ENCODE measurements around the gene GOLGA6A.

GOLGA6A gene

DNA sequence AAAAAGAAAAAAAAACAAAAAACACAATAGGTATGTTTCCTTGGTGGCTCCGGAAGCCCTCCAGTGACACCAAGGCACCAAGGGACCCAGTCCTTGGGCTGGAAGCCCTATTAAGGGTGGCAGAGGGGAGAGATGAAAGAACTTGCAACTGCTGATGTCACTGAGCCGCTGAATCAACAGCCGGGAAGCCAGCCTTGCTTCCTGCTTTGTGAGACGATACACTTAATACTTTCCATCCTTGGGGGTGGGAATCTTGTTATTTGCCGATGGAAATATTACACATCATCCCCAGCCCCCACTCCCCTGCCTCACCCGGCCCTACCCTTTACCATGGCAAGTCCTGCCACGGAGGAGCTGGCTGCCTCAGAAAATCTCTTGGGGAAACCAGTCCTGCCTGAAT lies 42.4 kb upstream of the GOLGA6A start:
- H3K4me1 ChIP-seq (ENCODE audit: control insufficient read depth, insufficient read depth, low read length) = peaks cover 17% of the 10 kb centered on the region
- CTCF ChIA-PET = interaction anchor here (0.7 to 6.3 kb wide), 4 partner anchors 70 to 247 kb away, joined by 4 to 100 read pairs (median 30); no protein-coding TSS in a partner anchor

DNA sequence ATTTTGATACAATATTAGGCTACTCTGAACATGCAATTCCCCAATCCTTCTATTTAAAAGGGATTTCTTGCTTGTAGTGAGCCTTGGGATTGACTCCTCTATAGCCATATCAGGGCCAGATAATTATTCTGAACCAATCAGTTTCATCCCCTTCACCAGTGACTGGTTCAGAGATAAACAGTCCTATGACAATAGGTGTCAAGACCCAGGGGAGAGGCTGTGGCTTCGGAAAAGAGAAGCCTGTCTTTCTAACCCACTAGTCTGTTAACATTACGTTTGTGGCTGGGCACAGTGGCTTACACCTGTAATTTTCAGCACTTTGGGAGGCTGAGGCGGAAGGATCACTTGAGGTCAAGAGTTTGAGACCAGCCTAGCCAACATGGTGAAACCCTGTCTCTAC lies 41.8 kb upstream of the GOLGA6A start:
- TF ChIP-seq ZNF639 (tag by site-specific recombination; IDR thresholded peaks at IDR 0.05) = no peak
- TF ChIP-seq WT1 (tag by site-specific recombination; IDR thresholded peaks at IDR 0.05) = no peak
- TF ChIP-seq KLF7 (tag by site-specific recombination; IDR thresholded peaks at IDR 0.05; ENCODE audit: borderline replicate concordance) = no peak
- TF ChIP-seq AEBP2 (tag by site-specific recombination; IDR thresholded peaks at IDR 0.05; ENCODE audit: borderline replicate concordance) = no peak
- no peak for TF ChIP-seq KLF10 (tag by site-specific recombination; IDR thresholded peaks at IDR 0.05)
- TF ChIP-seq ZNF19 (tag by site-specific recombination; IDR thresholded peaks at IDR 0.05; ENCODE audit: low read depth) = no peak
- TF ChIP-seq ZNF202 (tag by site-specific recombination; IDR thresholded peaks at IDR 0.05; ENCODE audit: borderline replicate concordance) = no peak
- TF ChIP-seq ZBTB8A (tag by site-specific recombination; IDR thresholded peaks at IDR 0.05) = no peak
- no peak for TF ChIP-seq ZNF585B (tag by site-specific recombination; IDR thresholded peaks at IDR 0.05)
- TF ChIP-seq ZNF596 (tag by site-specific recombination; IDR thresholded peaks at IDR 0.05) = no peak
- no peak for TF ChIP-seq ZNF701 (tag by site-specific recombination; IDR thresholded peaks at IDR 0.05)
- Histone ChIP-seq H3K4me3 (ENCODE audit: low read depth, low read length) (no peak overlapping the region), H3K36me3 (ENCODE audit: control insufficient read depth in 2 of 2, insufficient read depth in 1 of 2, low read length in 2 of 2) (no peaks in the 10 kb centered on the region), H3K4me1 (ENCODE audit: control insufficient read depth, insufficient read depth, low read length) (peaks cover 14% of the 10 kb centered on the region), H3K27ac (ENCODE audit: extremely low read depth, low read depth, low read length) (no peak overlapping the region), H3K9me3 (ENCODE audit: control insufficient read depth, insufficient read depth, low read depth, low read length) (no peaks in the 10 kb centered on the region)
- CTCF ChIA-PET = interaction anchor here (1.0 to 4.7 kb wide), 5 partner anchors 76 to 198 kb away, joined by 3 to 27 read pairs (median 6); no protein-coding TSS in a partner anchor
- POLR2A ChIA-PET = no interaction called here

More for the DNA sequence above, 42.4 kb upstream of the GOLGA6A start:
- no peak for TF ChIP-seq HOXD13 (CRISPR knock-in tag; IDR thresholded peaks at IDR 0.05; ENCODE audit: borderline replicate concordance)
- TF ChIP-seq, protein P1, sequence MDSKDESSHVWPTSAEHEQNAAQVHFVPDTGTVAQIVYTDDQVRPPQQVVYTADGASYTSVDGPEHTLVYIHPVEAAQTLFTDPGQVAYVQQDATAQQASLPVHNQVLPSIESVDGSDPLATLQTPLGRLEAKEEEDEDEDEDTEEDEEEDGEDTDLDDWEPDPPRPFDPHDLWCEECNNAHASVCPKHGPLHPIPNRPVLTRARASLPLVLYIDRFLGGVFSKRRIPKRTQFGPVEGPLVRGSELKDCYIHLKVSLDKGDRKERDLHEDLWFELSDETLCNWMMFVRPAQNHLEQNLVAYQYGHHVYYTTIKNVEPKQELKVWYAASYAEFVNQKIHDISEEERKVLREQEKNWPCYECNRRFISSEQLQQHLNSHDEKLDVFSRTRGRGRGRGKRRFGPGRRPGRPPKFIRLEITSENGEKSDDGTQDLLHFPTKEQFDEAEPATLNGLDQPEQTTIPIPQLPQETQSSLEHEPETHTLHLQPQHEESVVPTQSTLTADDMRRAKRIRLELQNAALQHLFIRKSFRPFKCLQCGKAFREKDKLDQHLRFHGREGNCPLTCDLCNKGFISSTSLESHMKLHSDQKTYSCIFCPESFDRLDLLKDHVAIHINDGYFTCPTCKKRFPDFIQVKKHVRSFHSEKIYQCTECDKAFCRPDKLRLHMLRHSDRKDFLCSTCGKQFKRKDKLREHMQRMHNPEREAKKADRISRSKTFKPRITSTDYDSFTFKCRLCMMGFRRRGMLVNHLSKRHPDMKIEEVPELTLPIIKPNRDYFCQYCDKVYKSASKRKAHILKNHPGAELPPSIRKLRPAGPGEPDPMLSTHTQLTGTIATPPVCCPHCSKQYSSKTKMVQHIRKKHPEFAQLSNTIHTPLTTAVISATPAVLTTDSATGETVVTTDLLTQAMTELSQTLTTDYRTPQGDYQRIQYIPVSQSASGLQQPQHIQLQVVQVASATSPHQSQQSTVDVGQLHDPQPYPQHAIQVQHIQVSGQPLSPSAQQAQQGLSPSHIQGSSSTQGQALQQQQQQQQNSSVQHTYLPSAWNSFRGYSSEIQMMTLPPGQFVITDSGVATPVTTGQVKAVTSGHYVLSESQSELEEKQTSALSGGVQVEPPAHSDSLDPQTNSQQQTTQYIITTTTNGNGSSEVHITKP (tag by site-specific recombination; IDR thresholded peaks at IDR 0.05) = no peak
- TF ChIP-seq ZBTB8A (tag by site-specific recombination; IDR thresholded peaks at IDR 0.05) = peak; percentile 44; the same call in 1 of the 2 replicates
- H3K4me3 ChIP-seq (ENCODE audit: low read depth, low read length) = no peak overlapping the region
- no peaks in the 10 kb centered on the region for H3K36me3 ChIP-seq (ENCODE audit: control insufficient read depth in 2 of 2, insufficient read depth in 1 of 2, low read length in 2 of 2)
- H3K9me3 ChIP-seq (ENCODE audit: control insufficient read depth, insufficient read depth, low read depth, low read length) = no peaks in the 10 kb centered on the region
- no peak overlapping the region for H3K27ac ChIP-seq (ENCODE audit: extremely low read depth, low read depth, low read length)
- POLR2A ChIA-PET = no interaction called here

GRCh38 chr15:74123658-74124057 lies 41.3 kb upstream of the GOLGA6A start:
- Histone ChIP-seq H3K4me1 (ENCODE audit: control insufficient read depth, insufficient read depth, low read length) (peaks cover 14% of the 10 kb centered on the region), H3K36me3 (ENCODE audit: control insufficient read depth in 2 of 2, insufficient read depth in 1 of 2, low read length in 2 of 2) (no peaks in the 10 kb centered on the region), H3K27ac (ENCODE audit: extremely low read depth, low read depth, low read length) (no peak overlapping the region), H3K4me3 (ENCODE audit: low read depth, low read length) (no peak overlapping the region), H3K9me3 (ENCODE audit: control insufficient read depth, insufficient read depth, low read depth, low read length) (no peaks in the 10 kb centered on the region)
- TF ChIP-seq BCL6B (tag by site-specific recombination; IDR thresholded peaks at IDR 0.05) = peak; percentile 86
- TF ChIP-seq, protein P1 (tag by site-specific recombination; IDR thresholded peaks at IDR 0.05) = no peak
- no peak for TF ChIP-seq ZNF266 (tag by site-specific recombination; IDR thresholded peaks at IDR 0.05; ENCODE audit: low read depth)
- ChIA-PET CTCF (interaction anchor here (0.6 to 4.7 kb wide), 6 partner anchors 75 to 199 kb away, joined by 3 to 27 read pairs (median 4); no protein-coding TSS in a partner anchor), POLR2A (no interaction called here)

All from HEK293 (cell line).